D721Med (cell line): ENCODE measurements around the gene YAE1.

Experiments used
- DNase-seq: peaks from one replicate; pipeline ENCODE4 v3.0.0; 2011; ENCODE audit warnings: low spot score; ENCODE audit not compliant: insufficient read length
- FAIRE-seq: peaks from 2 replicates; lab custom pipeline; 2011; peaks lifted over from hg19 to GRCh38; lab: Jason Lieb, UNC
- CTCF ChIP-seq: IDR thresholded peaks from 2 replicates; pipeline ENCODE4 v1.5.1; 2012; ENCODE audit warnings: mild to moderate bottlenecking, control low read depth; ENCODE audit not compliant: insufficient read depth; ENCODE audit errors: missing control alignments

YAE1 gene

GRCh38 chr7:39528849-39529248, 37.4 kb upstream of the YAE1 start:
- no peak for DNase-seq
- no peak for FAIRE-seq
- no peak for TF ChIP-seq CTCF

DNA sequence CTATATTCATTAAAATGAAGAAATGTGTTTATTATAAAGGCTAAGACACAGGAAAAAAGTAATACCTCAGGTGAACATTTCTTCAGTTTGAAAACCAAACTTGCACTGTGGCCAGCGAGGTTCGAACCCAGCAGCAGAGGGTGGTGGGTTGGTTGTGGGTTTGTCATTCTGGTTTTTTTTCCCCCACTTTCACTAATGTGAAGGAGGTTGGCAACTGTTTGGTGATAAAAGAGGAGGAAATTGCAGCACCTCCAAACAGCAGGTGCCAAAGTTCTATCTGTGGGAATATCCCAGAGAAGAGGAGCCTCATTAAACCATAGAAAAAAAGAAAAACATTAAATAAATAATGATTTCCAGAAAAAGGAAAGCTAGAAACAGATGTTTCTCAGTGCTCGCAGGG, 36.6 kb upstream of the YAE1 start:
- TF ChIP-seq CTCF = no peak
- FAIRE-seq (no peak), DNase-seq (no peak)

- DNase-seq (no peak), FAIRE-seq (no peak)
- TF ChIP-seq CTCF = no peak
Measured at GRCh38 chr7:39530971-39531370, 35.2 kb upstream of the YAE1 start.

GRCh38 chr7:39531818-39532217, 34.4 kb upstream of the YAE1 start:
- TF ChIP-seq CTCF = no peak
- no peak for DNase-seq
- FAIRE-seq = no peak

- no peak for TF ChIP-seq CTCF
- FAIRE-seq (no peak), DNase-seq (no peak)
Measured at GRCh38 chr7:39532832-39533231, 33.4 kb upstream of the YAE1 start.

- no peak for TF ChIP-seq CTCF
- FAIRE-seq = no peak
Measured at GRCh38 chr7:39534599-39534998, 31.6 kb upstream of the YAE1 start.

DNA sequence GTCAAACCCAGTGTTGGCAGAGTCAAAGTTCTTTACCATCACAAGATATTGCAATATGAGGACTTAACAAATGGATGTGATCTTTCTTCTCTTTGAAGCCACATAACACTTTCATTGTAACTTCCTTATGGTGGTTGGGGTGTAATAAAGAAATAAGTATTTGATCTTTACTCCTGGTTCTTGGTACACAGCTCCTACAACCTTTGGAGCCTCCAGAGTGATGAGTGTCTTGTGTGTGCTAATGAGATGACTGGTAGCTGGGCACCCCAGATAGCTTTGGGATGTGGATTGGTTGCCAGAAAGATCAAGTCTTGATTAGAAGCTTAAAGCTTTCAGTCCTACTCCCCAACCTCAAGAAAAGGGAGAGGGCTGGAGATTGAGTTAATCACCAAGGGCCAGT, 31.1 kb upstream of the YAE1 start:
- FAIRE-seq (no peak), DNase-seq (no peak)
- TF ChIP-seq CTCF = no peak

More at GRCh38 chr7:39534599-39534998, 31.6 kb upstream of the YAE1 start:
- no peak for DNase-seq
